ENCODE data around the gene LIPC. TPM values are rescaled to one million over a fixed set of nuclear protein-coding genes. Genes with fewer than 3 reads are reported as not detected.
A peak's percentile ranks its signal among the peaks of the same experiment; 100 is the strongest.

The LIPC gene
- polyA plus RNA-seq, 1 experiment: 0.31 TPM

GRCh38 chr15:58549785-58550074 lies 117.9 kb downstream of the LIPC start:
- no peak for TF ChIP-seq CTCF (IDR thresholded peaks at IDR 0.05; ENCODE audit: insufficient read depth, low read depth, low read length)
- CTCF ChIA-PET: interaction anchor here (2.0 kb wide), 1 partner anchor 115 kb away, joined by 5 read pairs; no protein-coding TSS in a partner anchor
- POLR2A ChIA-PET: no interaction called here
- H3K36me3 ChIP-seq (ENCODE audit: control insufficient read depth, insufficient read depth, low read length): no peaks in the 10 kb centered on the region
- H3K4me3 ChIP-seq (ENCODE audit: low read depth, low read length): no peak overlapping the region
- no peak for DNase-seq (ENCODE audit: low read depth)
- peaks cover 2% of the 10 kb centered on the region for H3K27me3 ChIP-seq (ENCODE audit: control insufficient read depth, insufficient read depth, low read length)

- no peak for DNase-seq (ENCODE audit: low read depth)
- no peak for TF ChIP-seq CTCF (IDR thresholded peaks at IDR 0.05; ENCODE audit: insufficient read depth, low read depth, low read length)
- ChIA-PET POLR2A (no interaction called here), CTCF (interaction anchor here (2.0 kb wide), 1 partner anchor 117 kb away, joined by 5 read pairs; no protein-coding TSS in a partner anchor)
- peaks cover 3% of the 10 kb centered on the region for H3K27me3 ChIP-seq (ENCODE audit: control insufficient read depth, insufficient read depth, low read length)
- H3K36me3 ChIP-seq (ENCODE audit: control insufficient read depth, insufficient read depth, low read length): no peaks in the 10 kb centered on the region
- H3K4me3 ChIP-seq (ENCODE audit: low read depth, low read length): no peak overlapping the region
These were observed 119.4 kb downstream of the LIPC start for GRCh38 chr15:58551084-58551763.

- ChIA-PET POLR2A (no interaction called here), CTCF (no interaction called here)
- peak; percentile 78 for DNase-seq (ENCODE audit: low read depth)
- no peaks in the 10 kb centered on the region for H3K36me3 ChIP-seq (ENCODE audit: control insufficient read depth, insufficient read depth, low read length)
- TF ChIP-seq CTCF (IDR thresholded peaks at IDR 0.05; ENCODE audit: insufficient read depth, low read depth, low read length): no peak
- no peak overlapping the region for H3K4me3 ChIP-seq (ENCODE audit: low read depth, low read length)
- H3K27me3 ChIP-seq (ENCODE audit: control insufficient read depth, insufficient read depth, low read length): peaks cover 3% of the 10 kb centered on the region
These were observed 120.1 kb downstream of the LIPC start for GRCh38 chr15:58551764-58552504.

- Histone ChIP-seq H3K27me3 (ENCODE audit: control insufficient read depth, insufficient read depth, low read length) (peaks cover 3% of the 10 kb centered on the region), H3K36me3 (ENCODE audit: control insufficient read depth, insufficient read depth, low read length) (no peaks in the 10 kb centered on the region), H3K4me3 (ENCODE audit: low read depth, low read length) (no peak overlapping the region)
- CTCF ChIA-PET: interaction anchor here (0.6 kb wide), 1 partner anchor 82 kb away, joined by 3 read pairs; no protein-coding TSS in a partner anchor
- DNase-seq (ENCODE audit: low read depth): no peak
- POLR2A ChIA-PET: no interaction called here
- TF ChIP-seq CTCF (IDR thresholded peaks at IDR 0.05; ENCODE audit: insufficient read depth, low read depth, low read length): no peak
These were observed 120.9 kb downstream of the LIPC start for GRCh38 chr15:58552505-58553364.

Data from BJ (cell line).